ENCODE results near the gene SLC36A3. TPM values are rescaled to one million over a fixed set of nuclear protein-coding genes. Genes with fewer than 3 reads are reported as not detected.
A peak's percentile ranks its signal among the peaks of the same experiment; 100 is the strongest.

The SLC36A3 gene
- total RNA-seq, 3 donors from 2014 or later (not counting 1 experiment from before 2014, with no cell fraction given), result not detected

GRCh38 chr5:151298063-151298855 is 5.3 kb downstream of the SLC36A3 start:
- Mint-ChIP-seq H3K4me3 (no peak overlapping the region), H3K36me3 (no peaks in the 10 kb centered on the region), H3K9me3 (no peaks in the 10 kb centered on the region), H3K27me3 (ENCODE audit: low read depth in 2 of 2) (peaks cover 20 to 42% of the 10 kb centered on the region in 2 donors), H3K27ac (no peak overlapping the region), H3K4me1 (peaks cover 0 to 4% of the 10 kb centered on the region in 2 donors)
- H3K4me3 ChIP-seq (ENCODE audit: low read length), result no peak overlapping the region
- intact Hi-C loops (cut with micrococcal nuclease), result no loop called here
- no peaks in the 10 kb centered on the region for H3K27me3 ChIP-seq (ENCODE audit: control insufficient read depth, insufficient read depth, low read length)
- ATAC-seq (no peak), DNase-seq (peak in 1 of 2 donors; percentile 36)
- H3K36me3 ChIP-seq (ENCODE audit: control insufficient read depth, insufficient read depth, low read length), result no peaks in the 10 kb centered on the region
- no peak for TF ChIP-seq CTCF (IDR thresholded peaks at IDR 0.05)
- no peaks in the 10 kb centered on the region for H3K9me3 ChIP-seq (ENCODE audit: control insufficient read depth, insufficient read depth, low read length)
- H3K4me1 ChIP-seq (ENCODE audit: control insufficient read depth, insufficient read depth, low read length), result no peaks in the 10 kb centered on the region
- 64% methylated on average over 6 of the region's 6 CpGs for whole genome bisulfite sequencing (ENCODE audit: insufficient coverage)
- no peak overlapping the region for H3K27ac ChIP-seq (ENCODE audit: low read length)

GRCh38 chr5:151296974-151297373 is 6.6 kb downstream of the SLC36A3 start:
- no peak for TF ChIP-seq CTCF (IDR thresholded peaks at IDR 0.05)
- H3K4me1 Mint-ChIP-seq, result peaks cover 0 to 4% of the 10 kb centered on the region in 2 donors
- no peaks in the 10 kb centered on the region for H3K27me3 ChIP-seq (ENCODE audit: control insufficient read depth, insufficient read depth, low read length)
- H3K36me3 ChIP-seq (ENCODE audit: control insufficient read depth, insufficient read depth, low read length), result no peaks in the 10 kb centered on the region
- WGBS (ENCODE audit: insufficient coverage), result 88% methylated on average over 2 of the region's 2 CpGs
- intact Hi-C loops (cut with micrococcal nuclease), result no loop called here
- H3K9me3 Mint-ChIP-seq, result no peaks in the 10 kb centered on the region
- H3K9me3 ChIP-seq (ENCODE audit: control insufficient read depth, insufficient read depth, low read length), result no peaks in the 10 kb centered on the region
- H3K27me3 Mint-ChIP-seq (ENCODE audit: low read depth in 2 of 2), result peaks cover 12 to 42% of the 10 kb centered on the region in 2 donors
- no peak overlapping the region for H3K27ac ChIP-seq (ENCODE audit: low read length)
- DNase-seq (no peak), ATAC-seq (no peak)
- no peaks in the 10 kb centered on the region for H3K4me1 ChIP-seq (ENCODE audit: control insufficient read depth, insufficient read depth, low read length)
- no peak overlapping the region for H3K27ac Mint-ChIP-seq
- H3K4me3 ChIP-seq (ENCODE audit: low read length), result no peak overlapping the region
- H3K36me3 Mint-ChIP-seq, result no peaks in the 10 kb centered on the region
- no peak overlapping the region for H3K4me3 Mint-ChIP-seq

DNA sequence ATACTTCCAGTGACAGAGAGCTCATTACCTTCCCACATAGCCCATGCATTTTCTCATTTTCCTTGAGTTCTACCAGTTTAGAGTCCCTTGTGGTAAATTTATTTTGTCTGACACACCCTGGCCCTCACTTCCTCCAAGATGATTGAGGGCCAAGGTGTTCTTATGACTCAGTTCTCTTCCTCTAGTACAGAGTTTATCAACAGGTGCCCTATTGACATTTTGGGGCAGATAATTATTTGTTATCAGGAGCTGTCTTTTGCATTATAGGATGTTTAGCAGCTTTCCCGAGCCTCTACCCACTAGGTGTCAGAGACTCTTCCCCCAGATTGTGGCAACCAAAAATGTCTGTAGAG is 7.1 kb downstream of the SLC36A3 start:
- Histone ChIP-seq H3K27ac (ENCODE audit: low read length) (no peak overlapping the region), H3K4me3 (ENCODE audit: low read length) (no peak overlapping the region), H3K4me1 (ENCODE audit: control insufficient read depth, insufficient read depth, low read length) (no peaks in the 10 kb centered on the region), H3K27me3 (ENCODE audit: control insufficient read depth, insufficient read depth, low read length) (no peaks in the 10 kb centered on the region), H3K36me3 (ENCODE audit: control insufficient read depth, insufficient read depth, low read length) (no peaks in the 10 kb centered on the region), H3K9me3 (ENCODE audit: control insufficient read depth, insufficient read depth, low read length) (no peaks in the 10 kb centered on the region)
- 67% methylated on average over 1 of the region's 1 CpG for WGBS (ENCODE audit: insufficient coverage)
- Mint-ChIP-seq H3K36me3 (no peaks in the 10 kb centered on the region), H3K27me3 (ENCODE audit: low read depth in 2 of 2) (peaks cover 10 to 42% of the 10 kb centered on the region in 2 donors), H3K4me1 (peaks cover 0 to 4% of the 10 kb centered on the region in 2 donors), H3K4me3 (no peak overlapping the region), H3K27ac (no peak overlapping the region), H3K9me3 (no peaks in the 10 kb centered on the region)
- ATAC-seq, result no peak
- intact Hi-C loops (cut with micrococcal nuclease), result no loop called here
- no peak for TF ChIP-seq CTCF (IDR thresholded peaks at IDR 0.05)
- no peak for DNase-seq
